GM18505 (cell line): ENCODE measurements around the gene ZDHHC7.

ENCODE experiments used
- ATAC-seq: cut with Tn5 transposase; IDR thresholded peaks from one replicate; pipeline ENCODE4 v1.9.1; 2021; ENCODE audit not compliant: unreplicated experiment
- POLR2A ChIP-seq: IDR thresholded peaks from 4 replicates; pipeline ENCODE4 v1.6.1; 2011; ENCODE audit warnings: borderline replicate concordance; ENCODE audit not compliant: insufficient read depth, insufficient read length; ENCODE audit errors: extremely low read depth

Gene ZDHHC7

GRCh38 chr16:85018529-85019236, 7.3 kb upstream of the ZDHHC7 start:
- TF ChIP-seq POLR2A, result no peak
- ATAC-seq, result no peak

- TF ChIP-seq POLR2A, result no peak
- no peak for ATAC-seq
Observed at GRCh38 chr16:85017633-85018032, 6.3 kb upstream of the ZDHHC7 start.

GRCh38 chr16:85017151-85017550, 5.8 kb upstream of the ZDHHC7 start:
- TF ChIP-seq POLR2A, result no peak
- no peak for ATAC-seq

- no peak for ATAC-seq
- TF ChIP-seq POLR2A, result no peak
Observed at GRCh38 chr16:85015481-85016187, 4.3 kb upstream of the ZDHHC7 start.

GRCh38 chr16:85014311-85014710, 3.0 kb upstream of the ZDHHC7 start:
- no peak for ATAC-seq
- TF ChIP-seq POLR2A, result no peak

GRCh38 chr16:85011846-85012284, 530 bp upstream of the ZDHHC7 start:
- no peak for TF ChIP-seq POLR2A
- ATAC-seq, result no peak

- TF ChIP-seq POLR2A, result no peak
- ATAC-seq, result peak; percentile 21
Observed at GRCh38 chr16:85010446-85010930, 847 bp downstream of the ZDHHC7 start.

- no peak for TF ChIP-seq POLR2A
Observed at GRCh38 chr16:85008271-85008670, 3.1 kb downstream of the ZDHHC7 start.

GRCh38 chr16:85007496-85008214, 3.7 kb downstream of the ZDHHC7 start:
- no peak for TF ChIP-seq POLR2A
- no peak for ATAC-seq

More at GRCh38 chr16:85008271-85008670, 3.1 kb downstream of the ZDHHC7 start:
- no peak for ATAC-seq

GRCh38 chr16:85006639-85007038, 4.7 kb downstream of the ZDHHC7 start:
- ATAC-seq, result no peak
- TF ChIP-seq POLR2A, result no peak

- ATAC-seq, result no peak
- TF ChIP-seq POLR2A, result no peak
Observed at GRCh38 chr16:85005285-85006069, 5.9 kb downstream of the ZDHHC7 start.

- no peak for ATAC-seq
Observed at GRCh38 chr16:85004587-85005205, 6.6 kb downstream of the ZDHHC7 start.

More at GRCh38 chr16:85004587-85005205, 6.6 kb downstream of the ZDHHC7 start:
- no peak for TF ChIP-seq POLR2A
